ENCODE data around the gene WBP1L. TPM values are rescaled to one million over a fixed set of nuclear protein-coding genes. Genes with fewer than 3 reads are reported as not detected.
"Not testable (repeated sequence)": the region's sequence is repeated elsewhere in the genome, so short reads cannot be mapped to it uniquely, and the experiment has no call there.

Gene WBP1L
- total RNA-seq, 3 donors from 2014 or later (not counting 1 experiment from before 2014, with no cell fraction given), result 34.6 to 48.4 (median 47.9) TPM

GRCh38 chr10:102740229-102740628, 3.5 kb upstream of the WBP1L start:
- H3K27me3 Mint-ChIP-seq (ENCODE audit: low read depth in 2 of 2), result no peaks in the 10 kb centered on the region
- intact Hi-C loops (cut with micrococcal nuclease), result no loop called here

DNA sequence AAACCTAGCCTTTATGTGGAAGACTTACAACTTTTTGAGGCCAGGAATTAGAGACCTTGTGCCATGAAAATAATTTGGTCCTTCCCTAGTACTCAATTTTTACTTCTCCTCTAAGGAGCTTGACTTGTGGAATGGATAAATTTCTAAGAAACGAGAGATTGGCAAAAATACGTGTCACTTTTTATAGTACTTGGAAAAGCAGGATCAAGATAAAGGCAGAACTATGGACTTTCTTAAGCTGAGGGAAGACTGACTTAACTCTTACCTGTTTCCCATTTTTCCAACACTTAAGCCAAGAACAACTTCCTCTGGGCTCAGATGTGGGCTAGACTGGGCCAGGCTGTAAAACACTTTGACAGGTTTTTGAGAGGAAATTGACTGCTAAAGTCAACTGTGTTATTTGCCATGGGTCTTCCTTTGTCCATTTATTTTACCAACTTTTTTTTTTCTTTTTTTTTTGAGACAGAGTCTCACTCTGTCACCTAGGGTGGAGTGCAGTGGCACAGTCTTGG, 2.0 kb upstream of the WBP1L start:
- Histone ChIP-seq H3K9me3 (ENCODE audit: control insufficient read depth, insufficient read depth, low read length) (no peaks in the 10 kb centered on the region), H3K27me3 (ENCODE audit: control insufficient read depth, insufficient read depth, low read length) (no peaks in the 10 kb centered on the region), H3K4me3 (ENCODE audit: low read length) (no peak overlapping the region), H3K27ac (ENCODE audit: low read length) (no peak overlapping the region), H3K4me1 (ENCODE audit: control insufficient read depth, insufficient read depth, low read length) (peaks cover 13% of the 10 kb centered on the region), H3K36me3 (ENCODE audit: control insufficient read depth, insufficient read depth, low read length) (no peaks in the 10 kb centered on the region)
- no peak for DNase-seq
- Mint-ChIP-seq H3K36me3 (no peaks in the 10 kb centered on the region), H3K4me1 (peaks cover 41 to 43% of the 10 kb centered on the region in 2 donors), H3K4me3 (peak overlapping the region; percentile 21), H3K27me3 (ENCODE audit: low read depth in 2 of 2) (no peaks in the 10 kb centered on the region), H3K9me3 (peaks cover 0 to 4% of the 10 kb centered on the region in 2 donors), H3K27ac (no peak overlapping the region)
- intact Hi-C loops (cut with micrococcal nuclease), result loop anchor here (2.0 kb wide), 1 partner anchor 239 kb away; the partner anchor contains the start of genes ACTR1A and SUFU
- no peak for TF ChIP-seq CTCF (IDR thresholded peaks at IDR 0.05)
- WGBS (ENCODE audit: insufficient coverage), result 60% methylated on average over 1 of the region's 2 CpGs
- ATAC-seq, result no peak

More at GRCh38 chr10:102740229-102740628, 3.5 kb upstream of the WBP1L start:
- Histone ChIP-seq H3K4me3 (ENCODE audit: low read length) (no peak overlapping the region), H3K36me3 (ENCODE audit: control insufficient read depth, insufficient read depth, low read length) (no peaks in the 10 kb centered on the region), H3K9me3 (ENCODE audit: control insufficient read depth, insufficient read depth, low read length) (no peaks in the 10 kb centered on the region), H3K27ac (ENCODE audit: low read length) (no peak overlapping the region), H3K27me3 (ENCODE audit: control insufficient read depth, insufficient read depth, low read length) (no peaks in the 10 kb centered on the region), H3K4me1 (ENCODE audit: control insufficient read depth, insufficient read depth, low read length) (peaks cover 13% of the 10 kb centered on the region)
- no peak overlapping the region for H3K4me3 Mint-ChIP-seq
- H3K9me3 Mint-ChIP-seq, result peaks cover 0 to 4% of the 10 kb centered on the region in 2 donors
- DNase-seq (no peak), ATAC-seq (no peak)
- no peak for TF ChIP-seq CTCF (IDR thresholded peaks at IDR 0.05)
- peaks cover 25 to 28% of the 10 kb centered on the region in 2 donors for H3K4me1 Mint-ChIP-seq
- 88% methylated on average over 2 of the region's 2 CpGs for WGBS (ENCODE audit: insufficient coverage)
- H3K27ac Mint-ChIP-seq, result no peak overlapping the region
- H3K36me3 Mint-ChIP-seq, result no peaks in the 10 kb centered on the region

DNA sequence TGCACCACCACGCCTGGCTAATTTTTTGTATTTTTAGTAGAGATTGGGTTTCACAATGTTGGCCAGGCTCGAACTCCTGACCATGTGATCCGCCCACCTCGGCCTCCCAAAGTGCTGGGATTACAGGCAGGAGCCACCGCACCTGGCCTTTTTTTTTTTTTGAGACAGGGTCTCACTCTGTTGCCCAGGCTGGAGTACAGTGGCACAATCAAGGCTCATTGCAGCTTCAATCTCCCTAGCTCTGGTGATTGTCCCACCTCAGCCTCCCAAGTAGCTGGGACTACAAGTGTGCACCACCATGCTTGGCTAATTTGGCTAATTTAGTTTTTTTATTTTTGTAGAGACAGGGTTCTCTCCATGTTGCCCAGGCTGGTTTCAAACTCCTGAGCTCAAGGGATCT, 1.4 kb upstream of the WBP1L start:
- H3K9me3 Mint-ChIP-seq, result not testable (repeated sequence)

GRCh38 chr10:102743078-102743587, 615 bp upstream of the WBP1L start:
- Histone ChIP-seq H3K4me1 (ENCODE audit: control insufficient read depth, insufficient read depth, low read length) (peaks cover 16% of the 10 kb centered on the region), H3K36me3 (ENCODE audit: control insufficient read depth, insufficient read depth, low read length) (no peaks in the 10 kb centered on the region), H3K4me3 (ENCODE audit: low read length) (no peak overlapping the region), H3K27ac (ENCODE audit: low read length) (no peak overlapping the region), H3K27me3 (ENCODE audit: control insufficient read depth, insufficient read depth, low read length) (no peaks in the 10 kb centered on the region), H3K9me3 (ENCODE audit: control insufficient read depth, insufficient read depth, low read length) (no peaks in the 10 kb centered on the region)
- ATAC-seq (no peak), DNase-seq (no peak)
- Mint-ChIP-seq H3K36me3 (no peaks in the 10 kb centered on the region), H3K4me1 (peaks cover 43 to 46% of the 10 kb centered on the region in 2 donors), H3K27me3 (ENCODE audit: low read depth in 2 of 2) (no peaks in the 10 kb centered on the region), H3K9me3 (peaks cover 0 to 4% of the 10 kb centered on the region in 2 donors), H3K27ac (peak overlapping the region; percentile 78 to 86), H3K4me3 (peak overlapping the region; percentile 93)
- TF ChIP-seq CTCF (IDR thresholded peaks at IDR 0.05), result no peak
- 46% methylated on average over 7 of the region's 7 CpGs for WGBS (ENCODE audit: insufficient coverage)
- intact Hi-C loops (cut with micrococcal nuclease), result loop anchor here (1.0 to 2.0 kb wide), 6 partner anchors 29 to 240 kb away; partner anchors contain the start of genes ACTR1A, ARL3, BORCS7 and CNNM2

More for the DNA sequence above, 1.4 kb upstream of the WBP1L start:
- not testable (repeated sequence) for H3K9me3 ChIP-seq (ENCODE audit: control insufficient read depth, insufficient read depth, low read length); H3K27me3 ChIP-seq (ENCODE audit: control insufficient read depth, insufficient read depth, low read length); H3K27me3 Mint-ChIP-seq (ENCODE audit: low read depth in 2 of 2); H3K27ac ChIP-seq (ENCODE audit: low read length); ATAC-seq; H3K36me3 Mint-ChIP-seq; H3K36me3 ChIP-seq (ENCODE audit: control insufficient read depth, insufficient read depth, low read length); DNase-seq; H3K4me3 ChIP-seq (ENCODE audit: low read length)
- Mint-ChIP-seq H3K4me3 (peak overlapping the region; percentile 93), H3K4me1 (peaks cover 42 to 45% of the 10 kb centered on the region in 2 donors), H3K27ac (peak overlapping the region; percentile 78 to 86)
- intact Hi-C loops (cut with micrococcal nuclease), result loop anchor here (2.0 kb wide), 1 partner anchor 240 kb away; the partner anchor contains the start of genes ACTR1A and SUFU
- H3K4me1 ChIP-seq (ENCODE audit: control insufficient read depth, insufficient read depth, low read length), result peaks cover 13% of the 10 kb centered on the region
- 96% methylated on average over 5 of the region's 5 CpGs for WGBS (ENCODE audit: insufficient coverage)

All from natural killer cell (primary cell).